K562 (cell line): ENCODE results near the gene LAPTM4A.

Experiments used
- EZH2 ChIP-seq: IDR thresholded peaks from 2 replicates; pipeline ENCODE4 v1.6.1; 2012; ENCODE audit warnings: low read depth, mild to moderate bottlenecking, inconsistent platforms, low read length, borderline replicate concordance
- NFE2L1 ChIP-seq: fragments of 450-650 bp; IDR thresholded peaks from 2 replicates; pipeline ENCODE4 v1.6.1; 2016; ENCODE audit warnings: missing genetic modification characterization, low read depth, mild to moderate bottlenecking, missing compliant biosample characterization, moderate library complexity, borderline replicate concordance
- NUFIP1 ChIP-seq: fragments of 450-650 bp; IDR thresholded peaks from 2 replicates; pipeline ENCODE4 v1.6.1; 2018; ENCODE audit not compliant: partially characterized antibody
- POLR2A ChIP-seq: fragments of 450-650 bp; conservative IDR thresholded peaks from 2 replicates; pipeline ENCODE4 v1.6.1; 2016
- SP1 ChIP-seq: sonication (generic); formaldehyde crosslinking; IDR thresholded peaks from 2 replicates; pipeline ENCODE4 v1.8.1; 2022; ENCODE audit warnings: mild to moderate bottlenecking, missing genetic modification reagents
- ZBTB7A ChIP-seq: IDR thresholded peaks from 2 replicates; pipeline ENCODE4 v1.6.1; 2011; ENCODE audit warnings: low read depth, mild to moderate bottlenecking, low read length, moderate library complexity, borderline replicate concordance; ENCODE audit not compliant: control insufficient read depth
- ZNF121 ChIP-seq: sonication (generic); formaldehyde crosslinking; conservative IDR thresholded peaks from 2 replicates; pipeline ENCODE4 v1.8.0; 2022; ENCODE audit warnings: missing genetic modification reagents
- TF ChIP-seq, protein P1 (sequence below), 3 experiments: IDR thresholded peaks in 2 of 3; conservative IDR thresholded peaks in 1 of 3; 2 replicates each; pipeline ENCODE4 v1.5.1; 2011 to 2012; ENCODE audit warnings: low read length in 3 of 3, mild to moderate bottlenecking in 3 of 3, control low read depth in 2 of 3, improper control_type of control experiment in 1 of 3, inconsistent platforms in 1 of 3, low read depth in 1 of 3, mixed read lengths in 1 of 3, moderate library complexity in 1 of 3; ENCODE audit not compliant: insufficient read depth in 2 of 3
- TF ChIP-seq, protein P2 (sequence below): fragments of 250-450 bp; sonication (Bioruptor Pico); IDR thresholded peaks from 2 replicates; pipeline ENCODE4 v1.8.0; 2021; ENCODE audit warnings: mild to moderate bottlenecking, moderate library complexity
- TF ChIP-seq, protein P3 (sequence below): fragments of 250-450 bp; sonication (Bioruptor Pico); IDR thresholded peaks from 2 replicates; pipeline ENCODE4 v1.5.0; 2020; ENCODE audit warnings: mild to moderate bottlenecking, borderline replicate concordance

DNA sequence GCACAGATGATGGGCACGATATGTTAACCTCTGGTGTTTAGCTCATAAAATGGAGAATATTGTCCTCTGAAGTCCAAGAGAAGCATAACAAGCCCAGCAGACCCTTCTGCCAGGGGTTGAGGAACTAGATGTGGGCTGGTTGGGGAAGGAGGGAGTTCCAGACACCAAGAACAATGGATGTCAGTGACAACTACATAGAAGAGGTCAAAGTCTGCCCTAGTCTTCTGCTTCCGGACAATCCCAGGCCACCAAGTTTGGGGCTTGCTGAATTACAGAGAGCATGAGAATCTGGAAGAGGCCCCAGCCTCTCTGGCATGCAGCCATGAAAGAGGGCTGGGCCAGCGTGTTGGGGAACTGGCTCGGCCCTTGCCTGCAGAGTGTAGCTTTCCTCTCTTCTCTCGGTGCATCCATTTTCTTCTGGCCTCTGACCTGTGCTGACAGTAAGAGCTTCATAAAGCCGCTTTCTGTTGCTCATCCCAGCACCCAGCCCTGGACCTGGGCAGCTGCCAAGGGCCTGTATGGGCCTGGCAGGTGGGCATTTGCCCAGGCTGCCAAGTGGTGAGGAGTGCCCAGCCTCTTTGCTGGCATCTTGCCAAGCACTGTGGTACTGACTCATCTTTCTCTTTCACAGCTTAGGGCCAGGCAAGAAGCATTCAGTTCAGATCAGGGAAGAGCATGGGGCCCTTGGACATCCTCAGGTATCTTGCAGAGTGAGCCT lies 14.6 kb upstream of the LAPTM4A start:
- TF ChIP-seq, protein P1, sequence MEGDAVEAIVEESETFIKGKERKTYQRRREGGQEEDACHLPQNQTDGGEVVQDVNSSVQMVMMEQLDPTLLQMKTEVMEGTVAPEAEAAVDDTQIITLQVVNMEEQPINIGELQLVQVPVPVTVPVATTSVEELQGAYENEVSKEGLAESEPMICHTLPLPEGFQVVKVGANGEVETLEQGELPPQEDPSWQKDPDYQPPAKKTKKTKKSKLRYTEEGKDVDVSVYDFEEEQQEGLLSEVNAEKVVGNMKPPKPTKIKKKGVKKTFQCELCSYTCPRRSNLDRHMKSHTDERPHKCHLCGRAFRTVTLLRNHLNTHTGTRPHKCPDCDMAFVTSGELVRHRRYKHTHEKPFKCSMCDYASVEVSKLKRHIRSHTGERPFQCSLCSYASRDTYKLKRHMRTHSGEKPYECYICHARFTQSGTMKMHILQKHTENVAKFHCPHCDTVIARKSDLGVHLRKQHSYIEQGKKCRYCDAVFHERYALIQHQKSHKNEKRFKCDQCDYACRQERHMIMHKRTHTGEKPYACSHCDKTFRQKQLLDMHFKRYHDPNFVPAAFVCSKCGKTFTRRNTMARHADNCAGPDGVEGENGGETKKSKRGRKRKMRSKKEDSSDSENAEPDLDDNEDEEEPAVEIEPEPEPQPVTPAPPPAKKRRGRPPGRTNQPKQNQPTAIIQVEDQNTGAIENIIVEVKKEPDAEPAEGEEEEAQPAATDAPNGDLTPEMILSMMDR (IDR thresholded peaks at IDR 0.05 in 2 of 3, conservative IDR thresholded peaks at IDR 0.05 in 1 of 3; ENCODE audit: insufficient read depth in 2 of 3, low read depth in 1 of 3, low read length in 3 of 3) = no peak
- no peak for TF ChIP-seq NFE2L1
- TF ChIP-seq, protein P2, sequence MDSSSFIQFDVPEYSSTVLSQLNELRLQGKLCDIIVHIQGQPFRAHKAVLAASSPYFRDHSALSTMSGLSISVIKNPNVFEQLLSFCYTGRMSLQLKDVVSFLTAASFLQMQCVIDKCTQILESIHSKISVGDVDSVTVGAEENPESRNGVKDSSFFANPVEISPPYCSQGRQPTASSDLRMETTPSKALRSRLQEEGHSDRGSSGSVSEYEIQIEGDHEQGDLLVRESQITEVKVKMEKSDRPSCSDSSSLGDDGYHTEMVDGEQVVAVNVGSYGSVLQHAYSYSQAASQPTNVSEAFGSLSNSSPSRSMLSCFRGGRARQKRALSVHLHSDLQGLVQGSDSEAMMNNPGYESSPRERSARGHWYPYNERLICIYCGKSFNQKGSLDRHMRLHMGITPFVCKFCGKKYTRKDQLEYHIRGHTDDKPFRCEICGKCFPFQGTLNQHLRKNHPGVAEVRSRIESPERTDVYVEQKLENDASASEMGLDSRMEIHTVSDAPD (CRISPR knock-in tag) = no peak
- TF ChIP-seq EZH2 = no peak
- no peak for TF ChIP-seq ZBTB7A
- TF ChIP-seq, protein P3, sequence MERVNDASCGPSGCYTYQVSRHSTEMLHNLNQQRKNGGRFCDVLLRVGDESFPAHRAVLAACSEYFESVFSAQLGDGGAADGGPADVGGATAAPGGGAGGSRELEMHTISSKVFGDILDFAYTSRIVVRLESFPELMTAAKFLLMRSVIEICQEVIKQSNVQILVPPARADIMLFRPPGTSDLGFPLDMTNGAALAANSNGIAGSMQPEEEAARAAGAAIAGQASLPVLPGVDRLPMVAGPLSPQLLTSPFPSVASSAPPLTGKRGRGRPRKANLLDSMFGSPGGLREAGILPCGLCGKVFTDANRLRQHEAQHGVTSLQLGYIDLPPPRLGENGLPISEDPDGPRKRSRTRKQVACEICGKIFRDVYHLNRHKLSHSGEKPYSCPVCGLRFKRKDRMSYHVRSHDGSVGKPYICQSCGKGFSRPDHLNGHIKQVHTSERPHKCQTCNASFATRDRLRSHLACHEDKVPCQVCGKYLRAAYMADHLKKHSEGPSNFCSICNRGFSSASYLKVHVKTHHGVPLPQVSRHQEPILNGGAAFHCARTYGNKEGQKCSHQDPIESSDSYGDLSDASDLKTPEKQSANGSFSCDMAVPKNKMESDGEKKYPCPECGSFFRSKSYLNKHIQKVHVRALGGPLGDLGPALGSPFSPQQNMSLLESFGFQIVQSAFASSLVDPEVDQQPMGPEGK (CRISPR knock-in tag) = no peak
- TF ChIP-seq ZNF121 (CRISPR knock-in tag) = no peak
- TF ChIP-seq POLR2A = no peak
- no peak for TF ChIP-seq NUFIP1
- no peak for TF ChIP-seq SP1 (CRISPR knock-in tag)
